H1 (cell line): ENCODE data around the gene CELSR1. TPM values are rescaled to one million over a fixed set of nuclear protein-coding genes. Genes with fewer than 3 reads are reported as not detected.

Experiments used
- CTCF ChIA-PET: fragments of 300-600 bp; sonication (Branson Sonifier 250); formaldehyde crosslinking; loops from one replicate; lab custom pipeline; 2021; ENCODE audit not compliant: partially characterized antibody; lab: Charles Lee
- POLR2A ChIA-PET: fragments of 300-600 bp; sonication (Branson Sonifier 250); formaldehyde crosslinking; loops from one replicate; lab custom pipeline; 2021; ENCODE audit warnings: inconsistent platforms; ENCODE audit not compliant: partially characterized antibody; lab: Charles Lee
- DNase-seq, 2 experiments: peaks; one replicate each; pipeline versions ENCODE4 v3.0.0 to v3.0.0-alpha.2; 2010 to 2022; ENCODE audit warnings: low spot score in 2 of 2, low read depth in 1 of 2, mixed read lengths in 1 of 2
- FAIRE-seq: peaks from 2 replicates; lab custom pipeline; 2011; peaks lifted over from hg19 to GRCh38; lab: Jason Lieb, UNC
- H2AFZ ChIP-seq: 2 replicates; pipeline ENCODE4 v1.8.1; 2012; ENCODE audit warnings: low read length, inconsistent platforms
- H2AK5ac ChIP-seq: 2 replicates; pipeline ENCODE4 v1.6.1; 2013; ENCODE audit warnings: low read depth, low read length
- H2BK120ac ChIP-seq: replicated peaks from 2 replicates; pipeline ENCODE3; 2013; ENCODE audit warnings: low read depth, low read length, inconsistent platforms
- H2BK12ac ChIP-seq: 2 replicates; pipeline ENCODE4 v1.6.1; 2013; ENCODE audit warnings: low read depth, low read length
- H2BK15ac ChIP-seq: 2 replicates; pipeline ENCODE4 v1.6.1; 2013; ENCODE audit warnings: low read length
- H2BK20ac ChIP-seq: 2 replicates; pipeline ENCODE4 v1.6.1; 2013; ENCODE audit warnings: low read length
- H2BK5ac ChIP-seq: 2 replicates; pipeline ENCODE4 v1.6.1; 2013; ENCODE audit warnings: low read depth, low read length
- H3K14ac ChIP-seq: 2 replicates; pipeline ENCODE4 v1.6.1; 2013; ENCODE audit warnings: inconsistent platforms; ENCODE audit not compliant: insufficient read length
- H3K18ac ChIP-seq: 2 replicates; pipeline ENCODE4 v1.6.1; 2013; ENCODE audit warnings: low read length; ENCODE audit errors: extremely low read depth
- H3K23ac ChIP-seq: 2 replicates; pipeline ENCODE4 v1.6.1; 2013; ENCODE audit warnings: inconsistent platforms; ENCODE audit not compliant: insufficient read length
- H3K23me2 ChIP-seq: 2 replicates; pipeline ENCODE4 v1.6.1; 2013; ENCODE audit warnings: low read depth, low read length
- H3K27ac ChIP-seq: 2 replicates; pipeline ENCODE4 v1.6.1; 2011; ENCODE audit warnings: low read depth, low read length, inconsistent platforms
- H3K27me3 ChIP-seq, 4 experiments: replicated peaks in 1 of 4; 1 replicate in 1 of 4; 2 replicates in 3 of 4; pipeline versions ENCODE4 v1.6.1 to v1.8.1; 2011 to 2013; ENCODE audit warnings: low read length in 3 of 4, mild to moderate bottlenecking in 3 of 4, inconsistent platforms in 2 of 4, mixed read lengths in 2 of 4, moderate library complexity in 1 of 4; ENCODE audit not compliant: control insufficient read depth in 3 of 4, insufficient read depth in 3 of 4; ENCODE audit errors: extremely low read depth in 1 of 4
- H3K36me3 ChIP-seq, 4 experiments: 2 replicates each; pipeline versions ENCODE4 v1.6.1 to v1.8.1; 2011 to 2013; ENCODE audit warnings: mild to moderate bottlenecking in 4 of 4, low read length in 3 of 4, moderate library complexity in 2 of 4, control low read depth in 1 of 4, inconsistent platforms in 1 of 4; ENCODE audit not compliant: insufficient read depth in 4 of 4, control insufficient read depth in 2 of 4
- H3K4ac ChIP-seq: replicated peaks from 2 replicates; pipeline ENCODE3; 2013; ENCODE audit warnings: low read length, low read depth, mixed read lengths, inconsistent platforms; ENCODE audit not compliant: insufficient read length
- H3K4me1 ChIP-seq, 4 experiments: replicated peaks in 1 of 4; 1 replicate in 1 of 4; 2 replicates in 3 of 4; pipeline versions ENCODE4 v1.6.1 to v1.8.1; 2011 to 2013; ENCODE audit warnings: low read length in 3 of 4, inconsistent platforms in 2 of 4, mixed read lengths in 1 of 4; ENCODE audit not compliant: insufficient read depth in 4 of 4, control insufficient read depth in 3 of 4
- H3K4me2 ChIP-seq, 2 experiments: 2 replicates each; pipeline versions ENCODE4 v1.6.1 to v1.8.1; 2011 to 2013; ENCODE audit warnings: low read depth in 2 of 2, low read length in 2 of 2, control low read depth in 1 of 2, inconsistent platforms in 1 of 2, mild to moderate bottlenecking in 1 of 2; ENCODE audit not compliant: insufficient read depth in 1 of 2
- H3K4me3 ChIP-seq, 4 experiments: fragments of 200-600, 300-600 bp in 1 of 4; sonication (generic), shearing (Covaris generic), sonication (Bioruptor Twin) in 1 of 4; 2 replicates each; pipeline versions ENCODE4 v1.5.1 to v1.8.1; 2011 to 2016; ENCODE audit warnings: low read length in 4 of 4, low read depth in 3 of 4, control low read depth in 2 of 4, inconsistent platforms in 2 of 4, mild to moderate bottlenecking in 2 of 4, mixed read lengths in 1 of 4, moderate library complexity in 1 of 4; ENCODE audit not compliant: insufficient read depth in 2 of 4; ENCODE audit errors: extremely low read depth in 1 of 4
- H3K56ac ChIP-seq: replicated peaks from 2 replicates; pipeline ENCODE3; 2013; ENCODE audit warnings: low read depth, mild to moderate bottlenecking, mixed read lengths, low read length, inconsistent platforms; ENCODE audit not compliant: insufficient read length
- H3K79me1 ChIP-seq: 2 replicates; pipeline ENCODE4 v1.6.1; 2013; ENCODE audit warnings: low read depth, low read length, control low read depth
- H3K79me2 ChIP-seq, 2 experiments: 2 replicates each; pipeline versions ENCODE4 v1.6.1 to v1.8.1; 2012 to 2013; ENCODE audit warnings: low read length in 2 of 2, mild to moderate bottlenecking in 2 of 2, inconsistent platforms in 1 of 2; ENCODE audit not compliant: insufficient read depth in 2 of 2, control insufficient read depth in 1 of 2
- H3K9ac ChIP-seq, 4 experiments: replicated peaks in 1 of 4; 1 replicate in 1 of 4; 2 replicates in 3 of 4; pipeline versions ENCODE4 v1.6.1 to v1.8.1; 2011 to 2013; ENCODE audit warnings: low read depth in 3 of 4, low read length in 3 of 4, control low read depth in 2 of 4, mild to moderate bottlenecking in 2 of 4, moderate library complexity in 2 of 4, inconsistent platforms in 1 of 4; ENCODE audit errors: extremely low read depth in 1 of 4
- H3K9me3 ChIP-seq, 2 experiments: 2 replicates each; pipeline versions ENCODE4 v1.6.1 to v1.8.1; 2012 to 2013; ENCODE audit warnings: mild to moderate bottlenecking in 2 of 2, moderate library complexity in 2 of 2, control low read depth in 1 of 2, inconsistent platforms in 1 of 2, low read depth in 1 of 2, low read length in 1 of 2, mixed read lengths in 1 of 2; ENCODE audit not compliant: insufficient read depth in 2 of 2
- H4K20me1 ChIP-seq, 2 experiments: replicated peaks in 1 of 2; 2 replicates each; pipeline versions ENCODE3 to v1.8.1; 2011 to 2013; ENCODE audit warnings: inconsistent platforms in 2 of 2, low read length in 2 of 2, mild to moderate bottlenecking in 1 of 2; ENCODE audit not compliant: insufficient read depth in 2 of 2, control insufficient read depth in 1 of 2
- H4K5ac ChIP-seq: 2 replicates; pipeline ENCODE4 v1.6.1; 2013; ENCODE audit warnings: low read length, low read depth, mixed read lengths, inconsistent platforms; ENCODE audit not compliant: insufficient read length
- H4K8ac ChIP-seq: 2 replicates; pipeline ENCODE4 v1.8.0; 2013; ENCODE audit warnings: mild to moderate bottlenecking, moderate library complexity, low read length, inconsistent platforms; ENCODE audit not compliant: insufficient read depth; ENCODE audit errors: extremely low read depth
- H4K91ac ChIP-seq: replicated peaks from 2 replicates; pipeline ENCODE3; 2013; ENCODE audit warnings: low read length, mixed read lengths, inconsistent platforms; ENCODE audit not compliant: insufficient read length
- ATF2 ChIP-seq: IDR thresholded peaks from 2 replicates; pipeline ENCODE4 v1.6.1; 2012; ENCODE audit warnings: low read length, inconsistent platforms
- CTBP2 ChIP-seq: IDR thresholded peaks from 2 replicates; pipeline ENCODE4 v1.7.0; 2011; ENCODE audit warnings: borderline replicate concordance, mild to moderate bottlenecking, moderate library complexity, mixed read lengths, low read length; ENCODE audit not compliant: insufficient read depth, insufficient read length
- EP300 ChIP-seq, 2 experiments: IDR thresholded peaks; 1 replicate in 1 of 2; 2 replicates in 1 of 2; pipeline ENCODE4 v1.6.1; 2011 to 2012; ENCODE audit warnings: low read depth in 2 of 2, low read length in 2 of 2, mild to moderate bottlenecking in 2 of 2, borderline replicate concordance in 1 of 2, inconsistent platforms in 1 of 2, moderate library complexity in 1 of 2
- FOSL1 ChIP-seq: IDR thresholded peaks from 2 replicates; pipeline ENCODE4 v1.6.1; 2011; ENCODE audit warnings: mild to moderate bottlenecking, low read depth, low read length, moderate library complexity; ENCODE audit not compliant: insufficient read depth
- SIX5 ChIP-seq: IDR thresholded peaks from 2 replicates; pipeline ENCODE4 v1.6.1; 2011; ENCODE audit warnings: mild to moderate bottlenecking, low read depth, low read length
- YY1 ChIP-seq: IDR thresholded peaks from 2 replicates; pipeline ENCODE4 v1.6.1; 2011; ENCODE audit warnings: low read depth, mild to moderate bottlenecking, low read length
- WGBS, 2 experiments: shearing (Covaris generic) in 1 of 2; methylation state at CpG; one replicate each; pipeline versions ENCODE4 v1.1.6 to v1.1.7; 2013 to 2015; ENCODE audit warnings: low lambda C conversion rate in 2 of 2, mixed read lengths in 2 of 2, inconsistent platforms in 1 of 2, low coverage in 1 of 2, missing lambda C conversion rate in 1 of 2; ENCODE audit not compliant: insufficient replicate concordance in 2 of 2, insufficient coverage in 1 of 2, insufficient read length in 1 of 2; ENCODE audit errors: extremely low coverage in 1 of 2, missing lambda C conversion rate in 1 of 2; 5-methylcytosine and 5-hydroxymethylcytosine counted together
- polyA plus RNA-seq, 7 experiments: library from polyadenylated mRNA; depleted of rRNA in 3 of 7; stranded (reverse) in 5 of 7; unstranded in 2 of 7; fragments of >200 nt in 5 of 7; fragments of 200-250 nt in 2 of 7; gene quantifications; 1 replicate in 5 of 7; 2 replicates in 1 of 7; 4 replicates in 1 of 7; pipeline versions ENCODE4 v1.2.1 to v1.2.3, GENCODE V29; 2011 to 2013; ENCODE audit warnings: missing spikeins in 2 of 7, mixed read lengths in 2 of 7
- total RNA-seq: library from RNA; stranded (reverse); fragmentation: NEBNext Ultra II Directional; extraction: Animal tissue kit (Norgen Biotek cat#: 25700); gene quantifications from 2 replicates; pipeline ENCODE4 v1.2.1, GENCODE V29; 2021

Gene CELSR1
- total and polyA plus RNA-seq, 2 of the 8 experiments (the other 6 are each of a cell fraction or from before 2014, with no cell fraction given), result 9.0 to 12.4 TPM

GRCh38 chr22:46395145-46395544 lies 142.3 kb downstream of the CELSR1 start:
- Histone ChIP-seq H4K91ac (no peak overlapping the region), H3K79me2 (no peaks in the 10 kb centered on the region), H2BK20ac (no peak overlapping the region), H3K9ac (no peak overlapping the region), H2BK120ac (no peak overlapping the region), H3K14ac (no peak overlapping the region), H4K20me1 (peaks cover 0 to 2% of the 10 kb centered on the region in 2 experiments), H3K27ac (no peak overlapping the region), H2BK12ac (no peak overlapping the region), H2BK5ac (no peak overlapping the region), H3K56ac (no peak overlapping the region), H3K36me3 (no peaks in the 10 kb centered on the region; a peak in 1 of 8 replicates), H2AFZ (no peak overlapping the region), H3K4me2 (no peak overlapping the region), H3K23me2 (no peaks in the 10 kb centered on the region), H3K79me1 (no peaks in the 10 kb centered on the region), H3K18ac (no peak overlapping the region), H2BK15ac (no peak overlapping the region), H4K5ac (no peak overlapping the region), H3K23ac (no peak overlapping the region), H3K27me3 (no peaks in the 10 kb centered on the region), H3K4ac (no peak overlapping the region), H3K4me1 (peaks cover 0 to 2% (median 0%) of the 10 kb centered on the region in 4 experiments; a peak in 2 of 7 replicates), H3K9me3 (no peaks in the 10 kb centered on the region), H3K4me3 (no peak overlapping the region), H2AK5ac (no peak overlapping the region), H4K8ac (no peak overlapping the region; the same call in 1 of the 2 replicates)
- POLR2A ChIA-PET, result no interaction called here
- FAIRE-seq (no peak), DNase-seq (no peak)
- 91% methylated on average over 13 of the region's 13 CpGs; no CpG with 5 or more reads in 1 of the 2 experiments for WGBS, 2 experiments
- no peak for TF ChIP-seq FOSL1
- no peak for TF ChIP-seq SIX5
- TF ChIP-seq YY1, result no peak
- TF ChIP-seq ATF2, result no peak
- TF ChIP-seq EP300 (IDR thresholded peaks at IDR 0.05; ENCODE audit: borderline replicate concordance in 1 of 2, low read depth in 2 of 2, low read length in 2 of 2), result no peak
- TF ChIP-seq CTBP2, result no peak
- CTCF ChIA-PET, result interaction anchor here (0.6 to 0.7 kb wide), 5 partner anchors 11 to 572 kb away, joined by 3 to 5 read pairs (median 4); no protein-coding TSS in a partner anchor
